ENCODE data around the gene LMAN2.
"Not testable (repeated sequence)": the region's sequence is repeated elsewhere in the genome, so short reads cannot be mapped to it uniquely, and the experiment has no call there.

LMAN2 gene

GRCh38 chr5:177306674-177307543 is 44.6 kb downstream of the LMAN2 start:
- DNase-seq (ENCODE audit: low read depth in 2 of 2), result no peak

DNA sequence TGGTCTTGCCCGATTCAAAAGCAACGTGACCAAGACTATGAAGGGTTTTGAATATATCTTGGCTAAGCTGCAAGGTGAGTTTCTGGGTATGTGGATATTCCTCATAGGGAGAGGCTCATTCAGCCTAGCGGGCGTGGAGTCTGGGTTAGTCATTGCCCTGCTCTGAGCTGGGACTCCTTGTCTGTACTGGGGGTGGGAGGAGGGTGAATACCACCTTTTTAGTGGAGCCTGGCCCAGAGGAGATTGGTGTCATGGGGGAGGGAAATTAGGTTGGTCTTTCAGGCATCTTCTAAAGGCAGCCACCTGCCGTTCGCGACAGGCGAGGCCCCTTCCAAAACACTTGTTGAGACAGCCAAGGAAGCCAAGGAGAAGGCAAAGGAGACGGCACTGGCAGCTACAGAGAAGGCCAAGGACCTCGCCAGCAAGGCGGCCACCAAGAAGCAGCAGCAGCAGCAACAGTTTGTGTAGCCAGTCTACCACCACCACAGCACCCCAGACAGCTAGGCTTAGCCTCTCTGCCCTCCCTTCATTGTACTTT is 45.3 kb downstream of the LMAN2 start:
- DNase-seq (ENCODE audit: low read depth in 2 of 2), result not testable (repeated sequence)

DNA sequence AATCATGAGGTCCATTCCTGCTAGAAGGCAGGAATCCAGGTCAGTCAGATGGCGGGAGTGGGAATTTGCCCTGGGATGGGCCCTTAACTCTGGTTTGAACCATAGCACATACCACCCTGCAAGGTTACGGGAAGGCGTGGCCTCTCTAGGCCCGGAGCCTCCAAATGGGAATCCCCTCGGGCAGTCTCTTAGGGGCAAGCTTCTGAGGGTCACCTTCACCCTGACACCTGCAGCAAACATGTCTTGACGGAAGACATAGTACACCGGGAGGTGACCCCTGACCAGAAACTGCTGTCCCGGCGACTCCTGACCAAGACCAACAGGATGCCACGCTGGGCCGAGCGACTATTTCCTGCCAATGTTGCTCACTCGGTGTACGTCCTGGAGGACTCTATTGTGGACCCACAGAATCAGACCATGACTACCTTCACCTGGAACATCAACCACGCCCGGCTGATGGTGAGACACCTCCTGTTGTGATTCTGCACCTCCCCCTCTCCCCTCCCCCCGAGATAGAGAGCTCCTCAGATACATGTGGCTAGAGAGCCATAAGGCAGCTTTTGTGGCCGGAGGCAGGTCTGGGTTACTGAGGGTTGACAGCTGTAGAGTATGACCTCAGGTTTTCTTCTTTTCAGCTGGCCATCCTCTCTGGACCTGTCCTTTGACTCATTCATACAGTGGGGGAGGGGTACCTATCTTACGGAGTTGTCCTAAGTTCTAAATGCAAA is 46.9 kb downstream of the LMAN2 start:
- DNase-seq (ENCODE audit: low read depth in 2 of 2), result no peak

GRCh38 chr5:177303925-177304391 is 47.5 kb downstream of the LMAN2 start:
- no peak for DNase-seq (ENCODE audit: low read depth in 2 of 2)

- peak; percentile 80 to 83 for DNase-seq (ENCODE audit: low read depth in 2 of 2)
Measured at GRCh38 chr5:177303121-177303924, 48.1 kb downstream of the LMAN2 start, which contains the start of the genes PRELID1 and RAB24. Gene PRELID1, plus strand, starts transcription at chr5:177303799. Its CDS starts 187 bp downstream, at chr5:177303986. Gene RAB24, minus strand, starts transcription at chr5:177303719. Its CDS starts 431 bp downstream, at chr5:177303288.

DNA sequence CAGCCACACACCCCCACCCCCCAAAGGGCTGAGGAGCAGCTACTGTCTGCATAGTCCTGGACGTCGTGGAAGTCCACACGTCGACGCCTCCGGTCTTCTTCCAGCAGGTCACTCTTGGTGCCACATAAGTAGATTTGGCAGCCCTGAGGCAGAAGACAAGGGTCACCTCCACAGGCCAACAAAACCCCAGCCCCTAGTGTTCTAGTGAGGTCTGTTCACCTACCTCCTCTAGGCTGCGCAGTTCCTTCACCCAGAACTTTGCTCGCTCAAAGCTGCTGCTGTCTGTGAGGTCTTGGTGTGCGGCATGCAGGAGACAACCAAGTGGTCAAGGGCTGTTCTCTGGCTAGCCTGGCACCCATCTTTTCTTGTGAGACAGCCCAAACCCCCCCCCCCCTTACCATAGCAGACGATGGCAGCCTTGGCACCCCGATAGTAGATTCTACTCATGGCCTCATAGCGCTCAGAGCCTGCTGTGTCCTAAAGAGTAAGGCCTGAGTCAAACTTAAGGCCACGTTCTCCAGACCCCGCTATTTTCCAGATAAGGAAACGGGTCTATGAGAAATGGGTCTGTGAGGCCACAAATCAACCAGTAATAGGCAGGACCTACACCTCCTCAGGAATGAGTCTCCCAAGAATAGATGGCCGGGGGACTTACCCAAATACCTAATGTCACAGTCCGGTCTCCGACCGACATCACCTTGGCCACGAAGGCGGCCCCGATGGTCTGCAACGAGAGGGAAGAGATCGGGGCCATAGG is 48.9 kb downstream of the LMAN2 start:
- DNase-seq (ENCODE audit: low read depth in 2 of 2), result no peak

DNA sequence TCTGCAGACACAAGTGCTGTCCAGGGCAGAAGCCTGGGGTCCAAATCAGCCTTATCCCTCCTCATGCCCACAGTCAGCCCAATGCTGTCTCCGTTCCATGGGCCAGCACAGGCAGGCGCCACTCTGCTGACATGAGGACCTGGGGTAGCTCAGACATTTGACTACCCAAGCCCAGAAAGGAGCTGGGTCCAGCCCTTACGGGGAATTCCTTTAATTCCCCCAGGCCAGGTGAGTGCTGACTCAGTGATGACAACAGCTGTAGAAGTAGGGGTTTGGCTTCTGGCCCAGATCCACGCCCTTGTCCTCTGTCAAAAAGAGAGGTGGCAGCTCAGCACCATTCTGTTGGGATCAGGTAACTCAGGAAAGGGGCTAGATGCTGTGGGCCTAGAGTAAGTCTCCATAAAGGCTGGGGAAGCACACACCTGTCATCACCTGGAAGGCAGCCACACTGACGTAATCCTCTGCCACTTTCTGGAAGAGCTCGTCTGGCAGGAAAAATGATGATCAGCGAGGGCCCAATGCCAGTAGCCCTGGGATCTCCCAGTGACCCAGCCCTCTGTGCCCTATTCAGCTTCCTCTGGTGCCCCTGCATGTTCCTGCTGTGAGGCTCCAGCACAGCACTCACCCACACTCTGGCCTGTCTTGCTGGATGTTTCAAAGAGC is 49.8 kb downstream of the LMAN2 start:
- no peak for DNase-seq (ENCODE audit: low read depth in 2 of 2)

DNA sequence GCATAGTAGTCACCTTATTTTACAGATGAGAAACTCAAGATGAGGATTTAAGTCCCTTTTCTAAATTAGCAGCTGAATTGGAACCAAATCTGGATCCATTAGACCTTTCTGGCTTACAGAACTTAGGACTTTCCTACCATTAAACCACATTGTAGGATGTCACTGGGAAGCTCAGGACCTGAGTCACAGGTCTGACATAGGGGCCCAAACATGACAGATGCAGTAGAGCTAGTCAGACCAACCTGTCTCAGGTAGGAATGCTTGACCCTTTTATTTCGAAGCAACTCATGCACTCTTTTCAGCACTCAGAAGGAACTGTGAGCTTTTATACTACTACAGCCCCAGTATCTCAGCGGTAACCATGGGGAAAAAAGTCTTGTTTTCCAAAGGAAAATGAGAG is 50.5 kb downstream of the LMAN2 start:
- no peak for DNase-seq (ENCODE audit: low read depth in 2 of 2)

DNA sequence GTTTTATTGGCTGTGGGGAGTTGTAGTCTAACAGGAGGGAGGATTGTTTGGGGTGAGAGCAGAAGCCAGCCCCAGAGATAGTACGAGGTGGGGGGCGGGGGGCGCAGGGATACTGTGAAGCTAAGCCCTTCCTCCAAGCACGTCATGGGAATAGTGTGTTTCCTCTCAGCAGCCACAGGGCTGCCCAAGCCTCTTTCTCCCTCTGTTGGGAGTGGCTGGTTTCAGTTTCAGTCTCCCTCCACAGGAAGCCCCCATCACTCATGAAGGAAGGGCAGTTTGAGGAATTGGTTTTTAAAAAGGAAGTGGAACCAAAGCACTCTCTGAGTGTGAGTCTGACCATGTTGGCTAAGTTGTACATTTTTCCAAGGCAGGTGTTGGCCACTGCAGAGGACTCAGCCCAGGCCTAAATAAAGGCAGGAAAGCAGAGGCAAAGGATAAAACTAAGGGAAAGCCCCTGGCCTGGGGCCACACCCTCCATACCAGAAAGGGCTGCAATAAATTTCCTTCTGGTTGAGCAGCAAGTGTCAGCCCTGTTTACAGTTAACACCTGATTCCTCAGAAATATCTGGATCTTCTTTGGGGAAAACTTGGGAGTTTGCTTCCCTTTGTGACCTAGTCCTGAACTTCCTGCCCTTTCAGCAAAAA is 51.1 kb downstream of the LMAN2 start:
- DNase-seq (ENCODE audit: low read depth in 2 of 2), result peak; percentile 43 to 59

GRCh38 chr5:177299697-177300096 is 51.8 kb downstream of the LMAN2 start:
- no peak for DNase-seq (ENCODE audit: low read depth in 2 of 2)

GRCh38 chr5:177297922-177298321 is 53.5 kb downstream of the LMAN2 start:
- no peak for DNase-seq (ENCODE audit: low read depth in 2 of 2)

DNA sequence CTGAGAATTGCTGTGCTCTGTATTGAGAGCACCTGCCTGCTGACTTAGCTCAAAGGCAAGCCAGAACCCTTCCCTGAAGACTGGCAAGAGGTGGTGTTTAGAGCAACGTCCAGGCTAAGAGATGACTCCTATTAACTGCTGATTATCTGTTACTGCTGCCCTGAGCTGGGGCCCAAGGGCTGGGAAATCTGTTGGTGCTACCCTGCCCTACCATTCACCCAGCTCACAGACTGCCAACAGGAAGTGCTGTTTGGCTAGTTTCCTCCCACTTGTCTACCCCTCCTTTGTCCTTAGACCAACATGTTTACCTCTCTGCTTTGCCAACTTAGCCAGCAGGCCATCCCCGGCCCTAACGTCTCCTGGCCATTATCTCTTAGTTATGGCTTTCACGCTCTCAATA is 54.9 kb downstream of the LMAN2 start:
- DNase-seq (ENCODE audit: low read depth in 2 of 2), result no peak

DNA sequence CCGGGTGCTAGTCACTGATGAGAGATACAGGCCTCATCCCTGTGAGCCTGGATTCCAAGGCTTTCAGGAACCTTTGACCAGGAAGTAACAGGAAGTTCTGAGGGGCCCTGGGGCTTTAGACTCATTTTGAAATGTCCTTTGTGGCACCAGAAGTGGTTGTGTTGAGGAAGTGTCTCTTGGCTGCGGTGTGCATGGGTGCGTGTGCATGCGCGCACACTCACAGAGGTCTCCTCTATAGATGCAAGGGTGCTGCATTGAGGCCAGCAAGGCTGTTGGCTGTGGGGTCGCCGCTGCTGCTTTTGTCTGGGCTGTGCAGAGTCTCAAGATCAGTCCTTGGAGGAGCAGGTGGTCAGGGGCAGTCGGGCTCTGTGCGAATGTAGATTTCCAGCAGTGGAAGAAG is 55.5 kb downstream of the LMAN2 start:
- no peak for DNase-seq (ENCODE audit: low read depth in 2 of 2)

DNA sequence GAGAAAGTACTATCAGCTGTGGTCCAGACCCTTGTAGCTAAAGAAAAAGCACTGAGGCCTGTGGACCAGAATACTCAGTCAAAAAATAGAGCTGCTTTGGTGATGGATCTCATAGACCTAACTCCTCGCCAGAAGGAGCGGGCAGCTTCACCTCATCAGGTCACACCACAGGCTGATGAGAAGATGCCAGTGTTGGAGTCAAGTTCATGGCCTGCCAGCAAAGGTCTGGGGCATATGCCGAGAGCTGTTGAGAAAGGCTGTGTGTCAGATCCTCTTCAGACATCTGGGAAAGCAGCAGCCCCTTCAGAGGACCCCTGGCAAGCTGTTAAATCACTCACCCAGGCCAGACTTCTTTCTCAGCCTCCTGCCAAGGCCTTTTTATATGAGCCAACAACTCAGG is 56.8 kb downstream of the LMAN2 start:
- DNase-seq (ENCODE audit: low read depth in 2 of 2), result no peak

GRCh38 chr5:177293819-177294581 is 57.5 kb downstream of the LMAN2 start:
- DNase-seq (ENCODE audit: low read depth in 2 of 2), result no peak

- DNase-seq (ENCODE audit: low read depth in 2 of 2), result no peak
Measured at GRCh38 chr5:177291735-177292134, 59.7 kb downstream of the LMAN2 start.

DNA sequence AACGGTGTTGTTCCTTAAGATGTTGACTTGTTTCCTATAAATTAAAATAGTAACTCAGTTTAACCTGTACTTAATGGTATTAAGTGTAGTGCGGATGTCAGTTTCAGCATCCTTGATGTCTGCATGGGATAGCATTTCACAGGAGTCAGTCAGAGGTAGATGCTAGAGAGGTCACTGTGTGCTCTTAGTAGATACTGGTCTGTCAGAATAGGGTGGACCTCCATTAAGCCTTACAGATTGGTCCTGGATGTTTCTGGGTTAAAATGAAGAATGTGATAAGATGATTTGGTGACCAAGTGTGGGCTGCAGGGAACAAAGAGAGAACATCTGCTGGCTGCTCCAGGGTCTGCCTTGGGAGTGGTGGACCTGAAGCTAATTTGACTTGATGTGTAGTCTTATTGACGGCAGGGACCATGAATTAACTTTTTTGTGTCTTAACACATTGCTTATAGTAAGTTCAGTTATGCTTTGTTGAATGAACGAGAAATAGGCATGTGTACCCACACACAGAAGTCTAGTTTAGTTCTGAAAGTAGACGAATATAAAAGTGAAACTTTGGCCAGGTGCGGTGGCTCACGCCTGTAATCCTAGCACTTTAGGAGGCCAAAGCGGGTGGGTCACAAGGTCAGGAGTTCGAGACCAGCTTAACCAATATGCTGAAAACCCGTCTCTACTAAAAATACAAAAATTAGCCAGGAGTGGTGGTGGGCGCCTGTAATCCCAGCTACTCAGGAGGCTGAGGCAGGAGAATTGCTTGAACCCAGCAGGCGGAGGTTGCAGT is 60.5 kb downstream of the LMAN2 start:
- no peak for DNase-seq (ENCODE audit: low read depth in 2 of 2)

GRCh38 chr5:177288191-177288590 is 63.3 kb downstream of the LMAN2 start:
- no peak for DNase-seq (ENCODE audit: low read depth in 2 of 2)

Measured in stimulated activated CD8-positive, alpha-beta memory T cell treated with anti-CD3 and anti-CD28 coated beads, Interleukin-2, amount 100 ng/mL, for 1 hour (primary cell).